Hypothalamus (tissue), 51 donors: ENCODE measurements around the gene CALD1.
A peak's percentile ranks its signal among the peaks of the same experiment; 100 is the strongest.

Source experiments
- DNase-seq, 51 donors: peaks; one replicate each; lab custom pipeline; 2025; lab: John Stamatoyannopoulos, UW

Gene CALD1

DNA sequence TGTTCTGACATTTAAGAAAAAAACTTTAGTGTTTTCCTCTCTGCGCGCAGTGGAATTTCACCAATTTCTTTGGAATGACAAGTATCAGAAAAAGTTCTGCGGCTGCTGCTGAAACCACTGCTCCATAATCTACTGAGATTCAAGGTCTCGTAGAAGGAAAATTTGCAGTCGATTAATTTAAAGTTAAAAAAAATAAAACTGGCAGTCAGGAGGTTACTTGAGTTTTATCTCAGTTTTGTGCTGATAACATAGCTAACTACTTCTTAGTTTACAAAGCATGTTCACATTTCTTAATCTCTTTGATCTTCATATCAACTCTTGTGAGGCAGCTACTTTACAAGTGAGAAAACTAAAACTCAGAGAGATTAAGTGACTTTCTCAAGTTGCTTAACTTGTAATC, 18.2 kb upstream of the CALD1 start:
- no peak for DNase-seq

DNA sequence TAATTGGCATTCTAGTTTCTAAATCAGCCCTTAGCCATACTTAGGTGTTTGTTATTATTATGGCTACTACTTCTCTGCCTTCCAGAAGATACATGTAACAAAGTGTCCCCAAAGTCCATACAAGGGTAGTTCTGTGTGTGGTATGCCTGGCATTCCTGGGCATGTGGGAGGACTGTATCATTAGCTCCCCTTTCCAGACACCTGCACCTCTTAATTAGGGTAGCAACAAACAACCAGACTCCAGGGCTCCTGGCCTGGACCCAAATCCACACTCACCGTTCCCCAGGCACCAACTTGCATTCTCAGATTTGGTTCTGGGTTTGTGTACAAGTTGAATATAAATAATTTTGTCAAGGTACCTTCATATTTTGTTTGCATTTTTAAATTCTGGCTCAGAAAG, 15.5 kb upstream of the CALD1 start:
- no peak for DNase-seq

DNA sequence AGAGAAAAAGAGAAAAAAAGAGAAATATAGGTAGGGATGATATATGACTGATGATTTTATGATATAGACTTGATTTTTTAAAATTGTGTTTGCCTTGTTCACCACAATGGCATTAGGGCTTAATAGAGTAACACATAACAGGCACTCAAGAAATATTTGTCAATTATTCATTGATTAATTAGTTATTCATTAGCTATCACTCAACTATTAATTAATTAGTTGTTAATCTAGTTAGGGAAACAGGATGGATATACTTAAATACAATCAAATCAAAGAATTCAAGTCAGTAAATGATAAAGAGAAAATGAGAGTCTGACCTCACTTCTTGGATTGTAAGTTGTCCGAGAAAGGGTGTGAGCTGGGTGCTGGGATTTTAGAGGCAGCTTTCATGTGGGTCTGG, 15.1 kb upstream of the CALD1 start:
- no peak for DNase-seq

DNA sequence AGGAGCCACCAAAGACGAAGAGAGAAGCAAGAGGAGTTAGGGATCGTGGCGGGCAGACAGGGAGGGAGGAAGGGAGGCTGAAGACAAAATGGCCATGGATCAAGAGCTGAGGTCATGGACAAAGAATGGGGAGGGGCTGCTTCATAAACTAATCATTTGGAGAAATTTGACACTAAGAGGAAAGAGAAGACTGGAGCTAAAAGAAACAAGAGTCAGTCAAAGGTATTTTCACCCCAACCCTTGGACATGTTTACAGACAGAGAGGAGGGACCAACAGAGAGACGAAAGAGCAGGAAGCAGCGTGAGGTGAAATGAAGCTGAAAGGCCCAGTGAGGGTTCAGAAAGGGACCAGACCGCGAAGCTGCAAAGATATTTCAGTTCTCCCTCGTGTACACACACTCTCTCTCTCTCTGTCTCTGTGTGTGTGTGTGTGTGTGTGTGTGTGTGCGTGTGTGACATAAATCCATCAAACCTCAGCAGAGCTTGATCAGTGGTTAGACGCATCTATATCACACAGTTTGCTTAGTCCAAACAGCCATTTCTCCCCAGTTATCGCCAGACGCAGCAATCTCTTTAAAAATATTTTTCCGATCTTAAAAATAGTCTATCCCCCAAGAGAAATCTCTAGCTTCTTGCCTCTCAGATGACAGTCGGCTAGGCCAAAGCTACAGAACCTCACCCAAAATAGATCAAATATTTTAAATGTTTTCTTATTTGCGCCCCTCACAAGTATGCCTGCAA, 12.5 kb upstream of the CALD1 start:
- no peak for DNase-seq

DNA sequence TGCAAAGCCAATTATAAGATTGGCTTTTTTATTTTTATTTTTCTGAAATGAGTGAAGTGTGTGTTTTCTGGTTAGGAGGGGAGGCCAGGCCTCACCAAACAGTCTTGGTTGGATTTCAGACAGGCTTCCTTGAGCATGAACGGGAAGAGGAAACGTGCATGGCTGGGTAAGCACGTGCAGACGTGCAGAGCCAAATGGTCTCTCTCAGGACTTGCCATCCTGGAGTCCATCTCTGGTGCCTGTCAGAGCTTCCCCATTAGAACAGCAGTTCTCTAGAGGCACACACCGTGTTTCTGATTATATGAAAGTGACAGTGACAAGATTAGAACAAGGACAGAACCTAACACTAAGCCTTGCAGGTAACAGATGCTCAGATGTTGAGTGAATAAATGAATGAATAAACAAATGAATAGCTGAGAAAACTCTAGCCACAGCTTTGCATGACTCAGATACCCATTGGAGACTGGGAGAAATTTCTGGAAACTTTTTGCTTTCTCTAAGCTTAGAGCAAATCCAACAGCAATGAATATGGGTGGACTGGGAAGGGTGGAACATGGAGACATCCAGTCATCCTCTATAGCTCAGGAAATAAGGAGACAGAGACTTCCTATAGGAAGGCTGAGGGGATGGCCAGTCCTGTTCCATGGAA, 11.8 kb upstream of the CALD1 start:
- DNase-seq = no peak

DNA sequence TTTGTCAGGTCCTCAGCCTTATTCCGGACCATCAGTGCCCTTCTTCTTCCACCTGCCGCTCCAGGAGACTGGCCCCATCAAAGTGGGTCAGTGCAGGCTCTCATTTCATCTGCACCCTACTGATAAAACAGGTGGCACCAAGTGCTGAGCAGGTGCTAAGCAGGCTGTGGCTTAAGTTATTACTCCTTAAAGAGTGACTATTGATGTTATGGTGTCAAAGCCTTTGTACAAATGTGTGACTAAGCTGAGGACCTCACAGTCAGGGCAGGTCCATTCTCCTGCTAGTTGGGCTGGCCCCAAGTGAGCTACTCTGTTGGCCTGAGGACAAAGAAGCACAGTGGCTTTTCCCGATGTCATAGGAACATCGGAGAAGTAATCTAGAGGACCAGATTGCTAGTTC, 11.2 kb upstream of the CALD1 start:
- DNase-seq = no peak

DNA sequence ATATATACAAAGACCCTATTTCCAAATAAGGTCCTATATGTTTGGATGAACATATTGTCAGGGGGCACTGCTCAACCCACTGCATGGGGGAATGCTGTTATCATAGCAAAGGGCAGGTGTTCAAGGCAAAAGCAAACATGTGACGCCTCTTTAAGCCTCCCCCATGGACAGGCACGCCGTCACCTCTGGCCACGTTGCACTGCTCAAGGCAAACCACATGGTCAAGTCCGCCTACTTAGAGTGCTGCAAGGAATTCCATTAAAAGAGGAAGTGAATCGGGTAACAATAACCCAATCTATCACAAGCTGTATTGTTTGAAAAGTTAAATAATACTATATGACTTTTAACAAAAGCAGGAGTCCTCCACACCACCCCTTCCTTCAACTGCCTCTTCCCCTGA, 8.8 kb upstream of the CALD1 start:
- no peak for DNase-seq

DNA sequence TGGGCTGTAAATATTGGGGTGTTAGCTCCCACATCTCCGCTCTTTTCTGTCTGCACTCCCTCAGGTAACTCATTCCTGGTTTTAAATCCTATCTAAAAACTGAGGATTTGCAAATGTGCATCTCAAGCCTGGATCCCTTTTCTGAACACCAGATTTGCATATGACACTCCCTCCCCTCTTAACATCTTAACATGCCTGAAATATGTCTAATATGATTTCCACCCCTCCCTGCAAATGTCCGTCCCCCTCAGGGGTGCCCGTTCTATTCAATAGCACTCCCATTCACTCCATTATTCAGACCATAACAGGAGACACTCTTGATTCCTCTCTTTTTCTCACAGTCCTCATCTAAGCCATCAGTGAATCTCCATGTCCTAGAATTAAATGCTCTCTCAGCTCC, 8.3 kb upstream of the CALD1 start:
- DNase-seq = no peak

DNA sequence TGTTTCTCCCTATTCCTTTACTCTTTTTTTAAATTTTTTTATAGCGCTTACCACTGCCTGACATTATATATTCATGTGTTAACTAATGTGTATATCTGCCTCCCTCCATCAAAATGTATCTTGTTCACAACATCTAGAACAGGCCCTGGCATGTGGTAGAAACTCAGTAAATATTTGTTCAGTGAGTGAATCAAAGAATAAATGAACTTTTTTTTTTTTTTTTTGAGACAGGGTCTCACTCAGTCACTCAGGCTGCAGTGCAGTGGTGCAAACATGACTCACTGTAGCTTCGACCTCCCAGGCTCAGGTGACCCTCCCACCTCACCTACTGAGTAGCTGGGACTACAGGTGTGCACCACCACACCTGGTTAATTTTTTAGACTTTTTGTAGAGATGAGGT, 7.5 kb upstream of the CALD1 start:
- no peak for DNase-seq

DNA sequence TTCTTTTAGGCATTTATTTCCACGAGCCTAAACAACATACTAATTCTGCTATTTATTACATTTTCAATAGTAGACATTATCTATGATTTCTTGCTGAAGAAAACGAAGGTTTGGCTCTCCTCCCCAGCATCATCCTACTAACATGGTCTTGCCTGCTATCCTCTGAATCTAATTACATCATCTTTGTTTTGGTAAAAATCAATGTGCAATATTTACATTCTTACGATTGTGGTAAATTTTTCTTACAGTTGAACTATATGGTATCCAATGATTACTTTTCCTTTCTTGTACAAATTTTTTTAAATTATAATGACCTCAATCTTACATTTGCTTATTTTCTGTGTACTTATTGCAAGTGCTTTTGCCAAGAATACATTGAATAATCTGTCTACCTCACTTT, 7.0 kb upstream of the CALD1 start:
- no peak for DNase-seq

DNA sequence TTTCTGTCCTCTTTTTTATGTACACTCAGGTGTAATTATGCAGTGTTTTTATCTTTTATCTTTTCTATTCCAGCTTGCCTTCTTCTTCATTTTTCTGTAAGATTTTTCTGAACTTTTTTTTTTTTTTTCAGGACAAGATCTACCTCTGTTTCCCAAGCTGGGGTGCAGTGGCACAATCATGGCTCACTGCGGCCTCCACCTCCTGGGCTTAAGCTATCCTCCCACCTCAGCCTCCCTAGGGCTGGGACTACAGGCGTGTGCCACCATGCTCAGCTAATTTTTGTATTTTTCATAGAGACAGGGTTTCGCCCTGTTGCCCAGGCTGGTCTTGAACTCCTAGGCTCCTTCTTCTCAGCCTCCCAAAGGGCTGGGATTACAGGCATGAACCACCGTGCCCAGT, 6.3 kb upstream of the CALD1 start:
- DNase-seq = no peak

DNA sequence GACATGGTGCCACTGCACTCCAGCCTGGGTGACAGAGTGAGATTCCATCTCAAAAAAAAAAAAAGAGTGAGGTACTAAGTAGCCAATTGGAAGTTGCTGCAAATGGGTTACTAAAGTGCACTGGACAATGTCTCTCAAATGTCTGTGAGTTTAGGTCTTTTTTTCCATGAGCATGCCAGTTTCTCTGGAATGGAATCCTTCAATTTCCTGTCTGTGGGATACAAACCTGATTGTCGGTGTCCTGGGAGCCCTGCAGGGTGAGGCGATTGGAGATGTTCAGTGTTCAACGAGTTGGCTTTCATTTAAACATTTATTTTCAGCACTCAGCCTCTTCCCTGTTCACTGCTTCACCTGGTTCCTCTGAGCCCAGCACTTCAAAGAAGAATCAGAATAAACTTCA, 5.3 kb upstream of the CALD1 start:
- no peak for DNase-seq

DNA sequence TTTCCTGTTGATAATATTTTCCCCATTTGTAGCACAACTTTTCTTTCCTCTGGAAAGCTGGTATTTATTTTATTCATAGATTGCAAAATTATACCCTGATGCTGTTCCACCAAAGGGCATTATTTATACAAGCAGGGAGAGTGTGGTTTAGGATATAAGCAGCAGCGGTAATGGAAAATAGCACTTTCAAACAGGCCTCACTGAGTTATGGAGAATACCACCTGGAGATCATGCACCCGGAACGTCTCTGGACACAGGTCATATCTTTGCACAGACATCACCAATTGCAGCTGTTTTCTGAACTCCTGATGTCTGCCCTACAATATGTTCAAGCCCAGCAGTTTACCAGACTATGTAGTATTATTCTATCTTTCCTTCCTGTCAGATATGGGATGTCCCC, 2.0 kb upstream of the CALD1 start:
- DNase-seq = no peak

DNA sequence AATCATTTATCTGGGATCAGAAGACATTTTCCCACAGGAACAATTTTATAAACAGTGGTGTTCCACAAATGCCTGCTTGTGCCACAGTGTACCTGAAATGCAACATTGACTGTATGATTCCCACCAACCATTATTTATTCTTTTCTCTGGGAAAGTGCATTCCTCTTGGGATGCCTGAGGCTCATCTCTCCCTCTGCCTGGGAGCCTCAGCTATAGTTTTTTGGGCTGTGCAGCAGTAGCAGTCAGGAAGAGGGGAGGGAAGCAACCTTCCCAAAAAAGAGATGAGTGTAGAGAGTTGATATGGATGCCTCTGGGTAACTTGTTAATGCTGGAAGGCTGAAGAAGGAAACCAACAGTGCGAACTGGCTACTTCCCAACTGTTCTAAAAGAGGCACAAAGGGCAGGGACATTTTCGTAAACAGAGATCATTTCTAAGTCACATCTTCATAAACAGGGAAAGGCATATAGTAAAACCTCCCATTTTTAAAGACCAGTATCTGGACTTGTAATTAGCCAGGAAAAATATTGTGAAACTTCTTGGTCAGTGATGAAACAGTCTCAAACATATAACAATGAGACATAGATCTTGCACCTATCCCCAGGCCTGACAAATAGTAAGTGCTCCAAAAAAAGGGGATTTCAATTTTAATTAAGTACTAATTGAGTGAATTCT, 1.4 kb upstream of the CALD1 start:
- no peak for DNase-seq

DNA sequence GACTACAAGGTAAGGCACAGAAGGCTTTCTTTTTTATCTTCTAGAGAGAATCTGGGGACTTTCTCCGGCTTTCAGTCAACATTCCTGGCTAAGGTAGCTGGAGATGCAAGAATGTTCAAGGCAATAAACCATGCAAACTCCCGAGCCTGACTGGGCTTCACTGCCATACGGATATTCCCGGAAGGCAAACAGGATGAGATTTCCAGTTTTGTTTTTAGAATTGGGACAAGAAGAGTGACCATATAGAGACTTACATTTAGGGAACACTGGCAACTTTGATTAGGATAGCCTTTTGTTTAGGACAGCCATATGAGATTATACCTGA, 269 bp downstream of the CALD1 start:
- DNase-seq = no peak

DNA sequence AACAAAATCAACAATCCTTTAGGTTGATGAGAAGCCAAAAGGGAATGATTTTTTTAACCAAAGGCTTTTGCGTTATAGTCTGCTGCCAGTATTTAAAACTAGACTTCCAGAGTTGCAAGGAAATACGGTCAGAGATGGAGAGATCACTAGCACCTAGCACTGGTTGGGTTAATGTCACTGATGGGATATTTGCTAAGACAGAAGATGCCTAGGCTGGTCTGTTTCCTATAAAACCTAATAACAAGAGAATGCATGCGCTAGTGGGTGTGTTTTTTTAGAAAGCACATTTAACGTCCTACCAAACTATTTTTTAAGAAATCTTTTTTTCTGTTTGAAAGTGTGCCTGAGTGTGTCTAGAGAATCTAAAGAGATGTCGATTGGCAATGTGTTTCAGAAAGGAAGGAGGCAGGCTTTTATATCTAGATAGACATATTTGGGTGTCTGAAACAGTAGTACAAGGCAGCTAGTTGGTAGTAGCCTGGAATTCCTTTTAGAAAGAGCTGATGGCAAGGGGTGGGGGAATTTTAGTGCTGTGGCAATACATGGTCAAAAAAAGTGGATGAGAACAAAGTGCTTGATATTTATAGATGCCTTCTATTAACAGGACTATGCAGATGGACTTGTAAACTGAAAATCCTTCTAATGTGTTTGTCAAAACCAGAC, 863 bp downstream of the CALD1 start:
- peak in 1 of 51 donors; percentile 2 for DNase-seq

DNA sequence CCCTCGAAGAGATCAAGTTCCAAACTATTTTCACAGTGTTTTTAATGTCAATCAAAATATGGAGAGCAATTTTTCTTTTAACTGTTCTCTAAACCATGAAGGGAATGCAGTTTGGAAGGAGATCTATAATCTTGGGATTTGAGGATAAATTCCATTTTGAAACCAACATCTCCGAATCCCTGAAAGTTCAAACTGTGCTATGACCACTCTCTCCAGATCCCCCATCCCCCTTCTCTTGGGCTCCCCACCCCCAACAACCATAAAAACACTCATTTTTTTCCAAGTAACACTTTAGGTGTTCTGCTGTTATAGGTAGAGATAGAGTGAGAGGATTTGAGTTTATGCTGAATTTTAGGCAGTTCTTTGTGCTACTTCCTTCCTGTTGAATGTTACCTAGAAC, 1.7 kb downstream of the CALD1 start:
- no peak for DNase-seq

DNA sequence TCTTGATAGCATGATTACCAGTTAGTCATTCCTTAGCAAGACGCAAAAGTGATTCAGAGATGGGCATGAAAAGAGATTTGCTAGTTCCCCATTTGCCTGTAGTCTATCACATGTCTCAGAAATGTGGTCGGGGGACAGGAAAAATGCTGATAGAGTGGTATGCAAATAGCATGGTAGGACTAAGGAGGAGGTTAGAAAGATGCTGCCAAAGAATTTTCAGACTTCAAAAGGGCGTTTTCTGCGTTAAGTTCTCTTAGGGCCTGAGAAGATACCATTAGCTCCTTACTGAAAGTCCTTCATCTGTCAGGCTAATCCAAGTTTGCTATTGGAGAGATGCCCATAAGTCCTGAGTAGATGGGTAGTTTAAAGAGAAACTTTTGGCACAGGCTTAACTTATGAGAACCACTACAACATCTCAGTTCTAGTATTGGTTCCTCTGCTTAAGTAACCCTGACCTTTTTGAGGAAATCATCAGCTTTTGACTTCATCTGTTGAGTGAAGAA, 2.7 kb downstream of the CALD1 start:
- DNase-seq = no peak

DNA sequence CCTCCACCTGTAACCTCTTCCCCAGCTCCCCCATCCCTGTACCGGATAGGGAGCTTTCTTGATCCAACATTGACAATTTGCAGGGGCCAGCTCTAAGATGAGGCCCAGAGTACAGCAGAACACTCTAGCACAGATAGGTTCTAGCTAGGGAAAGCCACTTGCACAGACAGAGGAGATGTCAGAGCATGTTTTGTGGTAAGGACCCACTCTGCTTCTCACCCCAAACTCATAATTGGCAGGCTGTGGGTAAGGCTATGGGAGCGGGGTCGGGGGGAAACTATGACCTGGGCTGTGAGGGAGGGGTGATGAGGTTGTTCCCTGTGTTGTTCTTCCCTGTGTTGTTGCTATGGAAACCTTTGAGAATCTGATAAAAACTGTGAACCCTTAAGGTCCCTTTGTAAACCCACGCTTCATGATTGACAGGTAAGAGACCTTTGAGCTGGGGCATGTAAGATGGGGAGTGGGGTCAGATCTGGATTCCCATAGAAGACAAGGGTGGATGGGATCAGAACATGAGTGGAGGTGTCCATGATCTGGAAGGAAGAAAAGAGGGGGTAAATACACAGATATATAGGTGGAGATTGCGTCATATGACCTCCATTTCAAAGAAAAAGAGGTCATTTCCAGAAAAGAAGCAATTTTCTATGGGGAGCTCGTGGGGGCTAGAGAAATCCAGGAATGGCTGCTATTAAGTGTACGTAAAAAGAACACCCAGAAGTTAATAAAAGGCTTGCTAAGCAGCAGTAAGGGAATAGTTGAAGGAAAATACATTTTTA, 4.0 kb downstream of the CALD1 start:
- DNase-seq = no peak

DNA sequence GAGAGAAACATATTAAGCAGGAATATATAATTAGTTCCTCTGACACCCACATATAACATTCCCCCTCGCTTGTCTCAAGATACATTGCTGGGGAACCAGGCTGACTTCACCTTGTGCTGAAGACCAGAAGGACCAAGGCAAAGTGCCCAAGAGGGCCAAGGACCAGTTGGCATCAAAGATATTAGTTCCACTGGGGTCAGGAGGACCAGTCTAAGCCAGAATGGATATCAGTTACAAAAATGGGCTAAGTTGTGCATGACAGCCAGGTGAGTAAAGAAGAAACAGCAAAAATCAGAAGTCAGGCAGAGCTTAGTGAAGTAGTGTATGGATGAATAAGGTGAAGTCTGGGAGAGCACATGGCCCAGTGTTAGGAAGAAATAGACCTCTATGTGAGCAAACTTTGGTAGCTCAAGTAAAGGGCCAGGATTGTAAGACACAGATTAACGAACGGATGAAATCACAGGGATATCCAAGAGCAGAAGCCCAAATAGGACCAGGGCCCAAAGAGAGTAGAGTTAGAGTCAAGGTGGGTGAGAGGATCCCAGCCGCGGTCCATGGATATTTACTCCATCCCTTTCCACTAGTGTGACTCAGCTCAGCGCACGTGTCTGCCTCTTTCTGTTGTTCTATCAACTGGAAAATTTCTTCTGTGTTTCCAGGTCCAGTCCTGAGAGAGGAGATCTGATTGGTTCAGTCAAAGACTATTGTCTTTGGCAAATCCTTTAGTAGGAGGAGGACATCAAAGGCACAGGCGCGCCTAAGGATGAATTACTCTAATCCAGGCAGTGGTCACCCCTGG, 5.0 kb downstream of the CALD1 start:
- no peak for DNase-seq
